K562 (cell line): ENCODE data around the gene LSM12. TPM values are rescaled to one million over a fixed set of nuclear protein-coding genes. Genes with fewer than 3 reads are reported as not detected.

ENCODE experiments used
- ADNP ChIP-seq: fragments of 200-800 bp; sonication (Bioruptor generic); IDR thresholded peaks from 2 replicates; pipeline ENCODE4 v1.6.1; 2016; ENCODE audit warnings: missing genetic modification characterization, missing compliant biosample characterization
- CTBP1 ChIP-seq: fragments of 450-650 bp; IDR thresholded peaks from 2 replicates; pipeline ENCODE4 v1.6.1; 2016; ENCODE audit warnings: borderline replicate concordance
- ELF1 ChIP-seq: fragments of 200-800 bp; sonication (Bioruptor generic); IDR thresholded peaks from 2 replicates; pipeline ENCODE4 v1.6.1; 2016; ENCODE audit warnings: missing genetic modification characterization, missing compliant biosample characterization
- ETV1 ChIP-seq: fragments of 450-650 bp; conservative IDR thresholded peaks from 2 replicates; pipeline ENCODE4 v1.6.1; 2016; ENCODE audit warnings: missing genetic modification characterization, control low read depth, low read depth, missing compliant biosample characterization
- KDM5B ChIP-seq: fragments of 200-600 bp; sonication (generic); IDR thresholded peaks from 2 replicates; pipeline ENCODE4 v1.6.1; 2012; ENCODE audit warnings: low read depth, mild to moderate bottlenecking, moderate library complexity, low read length, control low read depth, inconsistent platforms; ENCODE audit not compliant: insufficient replicate concordance
- KLF13 ChIP-seq: fragments of 450-650 bp; IDR thresholded peaks from 2 replicates; pipeline ENCODE4 v1.6.1; 2016; ENCODE audit warnings: missing genetic modification characterization, low read depth, mild to moderate bottlenecking, missing compliant biosample characterization, moderate library complexity, borderline replicate concordance
- MCM2 ChIP-seq: fragments of 450-650 bp; IDR thresholded peaks from 2 replicates; pipeline ENCODE4 v1.6.1; 2017; ENCODE audit warnings: low read depth, mild to moderate bottlenecking
- MTA1 ChIP-seq: fragments of 450-650 bp; IDR thresholded peaks from 2 replicates; pipeline ENCODE4 v1.6.1; 2017; ENCODE audit warnings: borderline replicate concordance
- NELFE ChIP-seq: IDR thresholded peaks from 2 replicates; pipeline ENCODE4 v1.6.1; 2011; ENCODE audit warnings: mild to moderate bottlenecking; ENCODE audit not compliant: insufficient read depth, insufficient read length
- PPARD ChIP-seq: fragments of 250-450 bp; sonication (Bioruptor Pico); IDR thresholded peaks from 2 replicates; pipeline ENCODE4 v1.8.0; 2022; ENCODE audit warnings: inconsistent platforms, mild to moderate bottlenecking, moderate library complexity
- TAF1 ChIP-seq: IDR thresholded peaks from 2 replicates; pipeline ENCODE4 v1.6.1; 2011; ENCODE audit warnings: mild to moderate bottlenecking, low read length, moderate library complexity; ENCODE audit not compliant: insufficient read depth, control insufficient read depth, severe bottlenecking; ENCODE audit errors: extremely low read depth
- TBP ChIP-seq: optimal IDR thresholded peaks from 2 replicates; pipeline ENCODE3; 2011; ENCODE audit warnings: low read depth, low read length, improper control_type of control experiment
- polyA plus RNA-seq, 8 experiments: library from polyadenylated mRNA; depleted of rRNA in 4 of 8; stranded (reverse) in 5 of 8; unstranded in 3 of 8; fragments of >200 nt; fragmentation: Nextera tagmentation in 2 of 8; fragmentation: Illumina TruSeq in 1 of 8; extraction: Ambion mirVana in 2 of 8; extraction: Trizol in 1 of 8; gene quantifications; 2 replicates each; pipeline versions ENCODE4 v1.2.1 to v1.2.3, GENCODE V29; 2011 to 2014; ENCODE audit warnings: inconsistent platforms in 1 of 8, missing spikeins in 1 of 8
- total RNA-seq, 7 experiments: library from RNA; depleted of rRNA in 6 of 7; stranded (reverse); fragments of >200 nt in 6 of 7; fragmentation: Illumina TruSeq in 2 of 7; extraction: Trizol in 2 of 7; gene quantifications; 2 replicates each; pipeline versions ENCODE4 v1.2.1 to v1.2.3, GENCODE V29; 2011 to 2021; ENCODE audit warnings: low replicate concordance in 1 of 7
- TF ChIP-seq, protein P1 (sequence below): sonication (generic); formaldehyde crosslinking; IDR thresholded peaks from 2 replicates; pipeline ENCODE4 v1.9.0; 2022; ENCODE audit warnings: mild to moderate bottlenecking, missing genetic modification reagents
- TF ChIP-seq, protein P2 (sequence below): fragments of 450-650 bp; IDR thresholded peaks from 2 replicates; pipeline ENCODE4 v1.6.1; 2014; ENCODE audit warnings: low read depth, mild to moderate bottlenecking, moderate library complexity, borderline replicate concordance
- TF ChIP-seq, protein P3 (sequence below): fragments of 250-450 bp; sonication (Bioruptor Pico); IDR thresholded peaks from 2 replicates; pipeline ENCODE4 v1.4.0; 2020
- TF ChIP-seq, protein P4 (sequence below): fragments of 250-450 bp; sonication (Bioruptor Pico); IDR thresholded peaks from 2 replicates; pipeline ENCODE4 v1.8.0; 2021; ENCODE audit warnings: borderline replicate concordance, mild to moderate bottlenecking, moderate library complexity; ENCODE audit not compliant: poor library complexity, severe bottlenecking

The LSM12 gene
- total and polyA plus RNA-seq, 9 of the 15 experiments (the other 6 are each of a cell fraction or from before 2014, with no cell fraction given) = 53.0 to 258 (median 89.3) TPM

DNA sequence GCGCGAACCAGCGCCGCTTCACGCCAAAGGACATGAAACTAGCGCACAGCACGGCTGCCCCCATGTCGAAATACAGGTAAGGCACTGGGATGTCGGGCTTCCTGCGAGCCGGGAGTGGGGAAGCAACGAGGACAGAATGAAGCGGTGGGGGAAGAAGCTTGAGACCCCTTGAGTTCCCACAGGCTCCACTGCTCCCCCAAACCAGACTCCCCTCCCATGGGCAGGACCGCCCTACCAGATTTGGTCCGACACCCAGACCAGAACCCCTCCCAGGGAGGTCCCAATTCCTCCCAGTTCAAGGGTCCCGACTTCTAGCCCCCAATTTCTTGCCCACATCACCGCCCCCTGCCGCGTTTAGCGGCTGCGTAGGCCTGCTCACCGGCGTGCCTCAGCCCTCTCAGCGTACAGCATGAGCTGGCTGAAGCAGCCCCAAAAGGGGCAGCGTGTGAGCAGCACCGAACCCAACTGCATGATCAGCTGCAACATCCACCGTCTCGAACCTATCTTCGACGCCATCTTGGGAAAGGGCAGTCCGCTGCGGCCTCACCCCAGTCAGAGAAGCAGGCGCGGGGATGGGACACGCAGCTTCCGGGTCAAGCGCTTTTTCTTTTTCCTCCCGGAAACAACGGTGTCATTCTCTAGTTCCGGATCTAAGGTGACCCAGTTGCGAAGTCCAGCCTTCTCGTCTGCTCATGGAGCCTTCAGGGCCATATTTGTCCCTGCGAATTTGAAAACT lies 51.9 kb downstream of the LSM12 start, which contains the start of gene TMEM101 (continued):
- TF ChIP-seq, protein P1, sequence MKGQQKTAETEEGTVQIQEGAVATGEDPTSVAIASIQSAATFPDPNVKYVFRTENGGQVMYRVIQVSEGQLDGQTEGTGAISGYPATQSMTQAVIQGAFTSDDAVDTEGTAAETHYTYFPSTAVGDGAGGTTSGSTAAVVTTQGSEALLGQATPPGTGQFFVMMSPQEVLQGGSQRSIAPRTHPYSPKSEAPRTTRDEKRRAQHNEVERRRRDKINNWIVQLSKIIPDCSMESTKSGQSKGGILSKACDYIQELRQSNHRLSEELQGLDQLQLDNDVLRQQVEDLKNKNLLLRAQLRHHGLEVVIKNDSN = peak; percentile 24; the same call in 1 of the 2 replicates
- TF ChIP-seq ETV1 (tag) (peak; percentile 68), ELF1 (tag) (peak; percentile 91), TBP (peak; percentile 95), NELFE (no peak), PPARD (CRISPR knock-in tag) (no peak), KLF13 (peak; percentile 37; the same call in 1 of the 2 replicates), MCM2 (no peak), CTBP1 (peak; percentile 70; the same call in 1 of the 2 replicates), KDM5B (peak; percentile 91), MTA1 (peak; percentile 21; the same call in 1 of the 2 replicates), TAF1 (peak; percentile 96), ADNP (no peak)
- TF ChIP-seq, protein P2, sequence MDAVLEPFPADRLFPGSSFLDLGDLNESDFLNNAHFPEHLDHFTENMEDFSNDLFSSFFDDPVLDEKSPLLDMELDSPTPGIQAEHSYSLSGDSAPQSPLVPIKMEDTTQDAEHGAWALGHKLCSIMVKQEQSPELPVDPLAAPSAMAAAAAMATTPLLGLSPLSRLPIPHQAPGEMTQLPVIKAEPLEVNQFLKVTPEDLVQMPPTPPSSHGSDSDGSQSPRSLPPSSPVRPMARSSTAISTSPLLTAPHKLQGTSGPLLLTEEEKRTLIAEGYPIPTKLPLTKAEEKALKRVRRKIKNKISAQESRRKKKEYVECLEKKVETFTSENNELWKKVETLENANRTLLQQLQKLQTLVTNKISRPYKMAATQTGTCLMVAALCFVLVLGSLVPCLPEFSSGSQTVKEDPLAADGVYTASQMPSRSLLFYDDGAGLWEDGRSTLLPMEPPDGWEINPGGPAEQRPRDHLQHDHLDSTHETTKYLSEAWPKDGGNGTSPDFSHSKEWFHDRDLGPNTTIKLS = peak; percentile 88
- TF ChIP-seq, protein P3, sequence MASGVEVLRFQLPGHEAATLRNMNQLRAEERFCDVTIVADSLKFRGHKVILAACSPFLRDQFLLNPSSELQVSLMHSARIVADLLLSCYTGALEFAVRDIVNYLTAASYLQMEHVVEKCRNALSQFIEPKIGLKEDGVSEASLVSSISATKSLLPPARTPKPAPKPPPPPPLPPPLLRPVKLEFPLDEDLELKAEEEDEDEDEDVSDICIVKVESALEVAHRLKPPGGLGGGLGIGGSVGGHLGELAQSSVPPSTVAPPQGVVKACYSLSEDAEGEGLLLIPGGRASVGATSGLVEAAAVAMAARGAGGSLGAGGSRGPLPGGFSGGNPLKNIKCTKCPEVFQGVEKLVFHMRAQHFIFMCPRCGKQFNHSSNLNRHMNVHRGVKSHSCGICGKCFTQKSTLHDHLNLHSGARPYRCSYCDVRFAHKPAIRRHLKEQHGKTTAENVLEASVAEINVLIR (CRISPR knock-in tag) = peak; percentile 91
- TF ChIP-seq, protein P4, sequence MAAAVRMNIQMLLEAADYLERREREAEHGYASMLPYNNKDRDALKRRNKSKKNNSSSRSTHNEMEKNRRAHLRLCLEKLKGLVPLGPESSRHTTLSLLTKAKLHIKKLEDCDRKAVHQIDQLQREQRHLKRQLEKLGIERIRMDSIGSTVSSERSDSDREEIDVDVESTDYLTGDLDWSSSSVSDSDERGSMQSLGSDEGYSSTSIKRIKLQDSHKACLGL (CRISPR knock-in tag) = peak; percentile 56
